Measurements from ENCODE around the gene LONP1. TPM values are rescaled to one million over a fixed set of nuclear protein-coding genes. Genes with fewer than 3 reads are reported as not detected.

Gene LONP1
- total RNA-seq, 1 donor from 2014 or later = 77.8 TPM

DNA sequence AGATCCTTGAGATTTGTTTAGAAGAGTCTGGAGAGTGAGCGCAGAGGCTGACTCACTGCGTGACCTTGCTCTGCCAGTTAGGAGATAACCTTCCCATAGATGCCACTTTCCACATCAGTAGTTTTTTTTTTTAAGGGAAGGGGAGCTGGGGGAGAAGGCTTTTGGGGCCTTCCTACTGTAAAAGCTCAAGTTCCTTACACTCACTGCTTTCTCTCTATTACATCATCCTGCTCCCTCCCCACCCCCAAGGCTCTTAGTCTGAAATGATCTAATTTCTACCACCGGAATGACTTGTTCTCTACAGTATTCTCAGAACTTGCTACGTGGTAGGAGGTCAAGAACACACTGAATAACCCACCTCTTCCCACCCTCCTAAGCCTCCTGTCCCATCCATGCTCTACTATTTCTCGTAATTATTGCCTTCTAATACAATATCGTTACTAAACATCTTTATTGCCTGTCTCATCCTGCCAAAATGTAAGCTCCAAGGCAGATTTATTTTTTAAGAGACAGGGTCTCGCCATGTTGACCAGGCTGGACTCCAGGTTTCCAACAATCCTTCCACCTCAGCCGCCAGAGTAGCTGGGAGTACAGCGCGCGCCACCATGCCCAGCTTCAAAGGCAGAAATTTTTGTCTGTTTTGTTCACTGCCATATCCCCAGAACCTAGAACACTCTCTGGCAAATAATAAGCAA is 1.2 kb downstream of the LONP1 start:
- FAIRE-seq = no peak
- H3K4me3 ChIP-seq (ENCODE audit: insufficient read depth, low read depth, low read length) = peak overlapping the region; percentile 90

GRCh38 chr19:5718037-5718578 is 1.8 kb downstream of the LONP1 start:
- peaks cover 44% of the 10 kb centered on the region for H4K20me1 ChIP-seq (ENCODE audit: insufficient read depth, low read length)
- DNase-seq (ENCODE audit: low read depth) (peak; percentile 42), FAIRE-seq (no peak)
- H3K36me3 ChIP-seq (ENCODE audit: insufficient read depth, low read length) = peaks cover 10% of the 10 kb centered on the region
- H3K27me3 ChIP-seq (ENCODE audit: insufficient read depth, low read length) = no peaks in the 10 kb centered on the region
- H3K9ac ChIP-seq (ENCODE audit: low read length) = peak overlapping the region; percentile 96
- peaks cover 19% of the 10 kb centered on the region for H3K4me1 Mint-ChIP-seq (ENCODE audit: low read depth, unreplicated experiment)
- H3K4me2 ChIP-seq (ENCODE audit: low read length) = peak overlapping the region; percentile 91
- H2AFZ ChIP-seq (ENCODE audit: low read depth, low read length) = no peak overlapping the region
- H3K9me3 Mint-ChIP-seq (ENCODE audit: unreplicated experiment) = no peaks in the 10 kb centered on the region
- peak overlapping the region; percentile 90 for H3K4me3 ChIP-seq (ENCODE audit: insufficient read depth, low read depth, low read length)
- TF ChIP-seq, protein P1, sequence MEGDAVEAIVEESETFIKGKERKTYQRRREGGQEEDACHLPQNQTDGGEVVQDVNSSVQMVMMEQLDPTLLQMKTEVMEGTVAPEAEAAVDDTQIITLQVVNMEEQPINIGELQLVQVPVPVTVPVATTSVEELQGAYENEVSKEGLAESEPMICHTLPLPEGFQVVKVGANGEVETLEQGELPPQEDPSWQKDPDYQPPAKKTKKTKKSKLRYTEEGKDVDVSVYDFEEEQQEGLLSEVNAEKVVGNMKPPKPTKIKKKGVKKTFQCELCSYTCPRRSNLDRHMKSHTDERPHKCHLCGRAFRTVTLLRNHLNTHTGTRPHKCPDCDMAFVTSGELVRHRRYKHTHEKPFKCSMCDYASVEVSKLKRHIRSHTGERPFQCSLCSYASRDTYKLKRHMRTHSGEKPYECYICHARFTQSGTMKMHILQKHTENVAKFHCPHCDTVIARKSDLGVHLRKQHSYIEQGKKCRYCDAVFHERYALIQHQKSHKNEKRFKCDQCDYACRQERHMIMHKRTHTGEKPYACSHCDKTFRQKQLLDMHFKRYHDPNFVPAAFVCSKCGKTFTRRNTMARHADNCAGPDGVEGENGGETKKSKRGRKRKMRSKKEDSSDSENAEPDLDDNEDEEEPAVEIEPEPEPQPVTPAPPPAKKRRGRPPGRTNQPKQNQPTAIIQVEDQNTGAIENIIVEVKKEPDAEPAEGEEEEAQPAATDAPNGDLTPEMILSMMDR (IDR thresholded peaks at IDR 0.05; ENCODE audit: insufficient read depth, low read depth, low read length) = no peak
- TF ChIP-seq EZH2 (IDR thresholded peaks at IDR 0.05; ENCODE audit: insufficient read depth, low read length) = no peak
- no peaks in the 10 kb centered on the region for H3K27me3 Mint-ChIP-seq (ENCODE audit: low read depth, unreplicated experiment)
- no peaks in the 10 kb centered on the region for H3K9me3 ChIP-seq (ENCODE audit: insufficient read depth, low read depth, low read length)
- peak overlapping the region; percentile 95 for H3K27ac ChIP-seq (ENCODE audit: low read depth, low read length)
- H3K36me3 Mint-ChIP-seq (ENCODE audit: low read depth, unreplicated experiment) = peaks cover 7% of the 10 kb centered on the region
- peak overlapping the region; percentile 100 for H3K27ac Mint-ChIP-seq (ENCODE audit: unreplicated experiment)
- peaks cover 27% of the 10 kb centered on the region for H3K4me1 ChIP-seq (ENCODE audit: insufficient read depth, low read length)
- peak overlapping the region; percentile 98 for H3K4me3 Mint-ChIP-seq (ENCODE audit: unreplicated experiment)
- H3K79me2 ChIP-seq (ENCODE audit: insufficient read depth, low read length) = peaks cover 62% of the 10 kb centered on the region

More for the DNA sequence above, 1.2 kb downstream of the LONP1 start:
- H3K9me3 Mint-ChIP-seq (ENCODE audit: unreplicated experiment) = no peaks in the 10 kb centered on the region
- Histone ChIP-seq H3K4me1 (ENCODE audit: insufficient read depth, low read length) (peaks cover 27% of the 10 kb centered on the region), H3K9ac (ENCODE audit: low read length) (peak overlapping the region; percentile 96), H3K36me3 (ENCODE audit: insufficient read depth, low read length) (peaks cover 6% of the 10 kb centered on the region), H3K4me2 (ENCODE audit: low read length) (peak overlapping the region; percentile 91), H2AFZ (ENCODE audit: low read depth, low read length) (no peak overlapping the region), H3K27me3 (ENCODE audit: insufficient read depth, low read length) (no peaks in the 10 kb centered on the region), H3K79me2 (ENCODE audit: insufficient read depth, low read length) (peaks cover 57% of the 10 kb centered on the region), H3K27ac (ENCODE audit: low read depth, low read length) (peak overlapping the region; percentile 95), H3K9me3 (ENCODE audit: insufficient read depth, low read depth, low read length) (no peaks in the 10 kb centered on the region), H4K20me1 (ENCODE audit: insufficient read depth, low read length) (peaks cover 39% of the 10 kb centered on the region)
- TF ChIP-seq, protein P1 (IDR thresholded peaks at IDR 0.05; ENCODE audit: insufficient read depth, low read depth, low read length) = no peak
- no peak for TF ChIP-seq EZH2 (IDR thresholded peaks at IDR 0.05; ENCODE audit: insufficient read depth, low read length)
- DNase-seq (ENCODE audit: low read depth) = peak; percentile 80
- H3K36me3 Mint-ChIP-seq (ENCODE audit: low read depth, unreplicated experiment) = peaks cover 5% of the 10 kb centered on the region
- peak overlapping the region; percentile 98 for H3K4me3 Mint-ChIP-seq (ENCODE audit: unreplicated experiment)
- peak overlapping the region; percentile 100 for H3K27ac Mint-ChIP-seq (ENCODE audit: unreplicated experiment)
- H3K27me3 Mint-ChIP-seq (ENCODE audit: low read depth, unreplicated experiment) = no peaks in the 10 kb centered on the region
- peaks cover 19% of the 10 kb centered on the region for H3K4me1 Mint-ChIP-seq (ENCODE audit: low read depth, unreplicated experiment)
